Measurements from ENCODE around the gene PLD1.

Gene PLD1

GRCh38 chr3:171763392-171763791, 46.9 kb downstream of the PLD1 start:
- no peak for DNase-seq (ENCODE audit: extremely low read depth, insufficient read length)
- Histone ChIP-seq H3K4me3 (replicated peaks; ENCODE audit: low read depth, low read length) (no peak overlapping the region), H3K36me3 (ENCODE audit: control insufficient read depth, insufficient read depth, low read length) (no peaks in the 10 kb centered on the region), H3K27me3 (replicated peaks; ENCODE audit: control insufficient read depth, insufficient read depth, low read length) (no peaks in the 10 kb centered on the region)
- TF ChIP-seq, protein P1, sequence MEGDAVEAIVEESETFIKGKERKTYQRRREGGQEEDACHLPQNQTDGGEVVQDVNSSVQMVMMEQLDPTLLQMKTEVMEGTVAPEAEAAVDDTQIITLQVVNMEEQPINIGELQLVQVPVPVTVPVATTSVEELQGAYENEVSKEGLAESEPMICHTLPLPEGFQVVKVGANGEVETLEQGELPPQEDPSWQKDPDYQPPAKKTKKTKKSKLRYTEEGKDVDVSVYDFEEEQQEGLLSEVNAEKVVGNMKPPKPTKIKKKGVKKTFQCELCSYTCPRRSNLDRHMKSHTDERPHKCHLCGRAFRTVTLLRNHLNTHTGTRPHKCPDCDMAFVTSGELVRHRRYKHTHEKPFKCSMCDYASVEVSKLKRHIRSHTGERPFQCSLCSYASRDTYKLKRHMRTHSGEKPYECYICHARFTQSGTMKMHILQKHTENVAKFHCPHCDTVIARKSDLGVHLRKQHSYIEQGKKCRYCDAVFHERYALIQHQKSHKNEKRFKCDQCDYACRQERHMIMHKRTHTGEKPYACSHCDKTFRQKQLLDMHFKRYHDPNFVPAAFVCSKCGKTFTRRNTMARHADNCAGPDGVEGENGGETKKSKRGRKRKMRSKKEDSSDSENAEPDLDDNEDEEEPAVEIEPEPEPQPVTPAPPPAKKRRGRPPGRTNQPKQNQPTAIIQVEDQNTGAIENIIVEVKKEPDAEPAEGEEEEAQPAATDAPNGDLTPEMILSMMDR (IDR thresholded peaks at IDR 0.05; ENCODE audit: insufficient read depth, low read length, poor library complexity, severe bottlenecking), result no peak

- TF ChIP-seq, protein P1 (IDR thresholded peaks at IDR 0.05; ENCODE audit: insufficient read depth, low read length, poor library complexity, severe bottlenecking), result no peak
- DNase-seq (ENCODE audit: extremely low read depth, insufficient read length), result no peak
- Histone ChIP-seq H3K27me3 (replicated peaks; ENCODE audit: control insufficient read depth, insufficient read depth, low read length) (no peaks in the 10 kb centered on the region), H3K36me3 (ENCODE audit: control insufficient read depth, insufficient read depth, low read length) (no peaks in the 10 kb centered on the region), H3K4me3 (replicated peaks; ENCODE audit: low read depth, low read length) (no peak overlapping the region)
Observed at GRCh38 chr3:171760477-171760876, 49.8 kb downstream of the PLD1 start.

- no peak for DNase-seq (ENCODE audit: extremely low read depth, insufficient read length)
- no peak overlapping the region for H3K4me3 ChIP-seq (replicated peaks; ENCODE audit: low read depth, low read length)
- TF ChIP-seq, protein P1 (IDR thresholded peaks at IDR 0.05; ENCODE audit: insufficient read depth, low read length, poor library complexity, severe bottlenecking), result no peak
Observed at GRCh38 chr3:171758109-171758508, 52.2 kb downstream of the PLD1 start.

GRCh38 chr3:171757361-171758034, 52.8 kb downstream of the PLD1 start:
- H3K36me3 ChIP-seq (ENCODE audit: control insufficient read depth, insufficient read depth, low read length), result no peaks in the 10 kb centered on the region
- TF ChIP-seq, protein P1 (IDR thresholded peaks at IDR 0.05; ENCODE audit: insufficient read depth, low read length, poor library complexity, severe bottlenecking), result no peak
- DNase-seq (ENCODE audit: extremely low read depth, insufficient read length), result no peak
- H3K4me3 ChIP-seq (replicated peaks; ENCODE audit: low read depth, low read length), result peak overlapping the region; percentile 24
- no peaks in the 10 kb centered on the region for H3K27me3 ChIP-seq (replicated peaks; ENCODE audit: control insufficient read depth, insufficient read depth, low read length)

More at GRCh38 chr3:171758109-171758508, 52.2 kb downstream of the PLD1 start:
- H3K27me3 ChIP-seq (replicated peaks; ENCODE audit: control insufficient read depth, insufficient read depth, low read length), result no peaks in the 10 kb centered on the region
- no peaks in the 10 kb centered on the region for H3K36me3 ChIP-seq (ENCODE audit: control insufficient read depth, insufficient read depth, low read length)

- no peaks in the 10 kb centered on the region for H3K27me3 ChIP-seq (replicated peaks; ENCODE audit: control insufficient read depth, insufficient read depth, low read length)
- H3K36me3 ChIP-seq (ENCODE audit: control insufficient read depth, insufficient read depth, low read length), result no peaks in the 10 kb centered on the region
- TF ChIP-seq, protein P1 (IDR thresholded peaks at IDR 0.05; ENCODE audit: insufficient read depth, low read length, poor library complexity, severe bottlenecking), result no peak
- DNase-seq (ENCODE audit: extremely low read depth, insufficient read length), result no peak
- no peak overlapping the region for H3K4me3 ChIP-seq (replicated peaks; ENCODE audit: low read depth, low read length)
Observed at GRCh38 chr3:171755656-171756055, 54.6 kb downstream of the PLD1 start.

Data from GM06990 (cell line).